Testis (tissue), 2 donors: ENCODE data around the gene NBEA.

Experiments
- POLR2A ChIP-seq: fragments of 450-650 bp; IDR thresholded peaks from one replicate; pipeline ENCODE4 v1.6.1; 2017; ENCODE audit warnings: antibody characterized with exemption, mild to moderate bottlenecking, moderate library complexity
- TF ChIP-seq, protein P1 (sequence below), 3 experiments: fragments of 450-650 bp in 2 of 3; fragments of 200-600 bp in 1 of 3; sonication (generic) in 1 of 3; IDR thresholded peaks; one replicate each; pipeline ENCODE4 v1.5.1; 2016 to 2019; ENCODE audit warnings: antibody characterized with exemption in 3 of 3, mild to moderate bottlenecking in 2 of 3, moderate library complexity in 1 of 3

DNA sequence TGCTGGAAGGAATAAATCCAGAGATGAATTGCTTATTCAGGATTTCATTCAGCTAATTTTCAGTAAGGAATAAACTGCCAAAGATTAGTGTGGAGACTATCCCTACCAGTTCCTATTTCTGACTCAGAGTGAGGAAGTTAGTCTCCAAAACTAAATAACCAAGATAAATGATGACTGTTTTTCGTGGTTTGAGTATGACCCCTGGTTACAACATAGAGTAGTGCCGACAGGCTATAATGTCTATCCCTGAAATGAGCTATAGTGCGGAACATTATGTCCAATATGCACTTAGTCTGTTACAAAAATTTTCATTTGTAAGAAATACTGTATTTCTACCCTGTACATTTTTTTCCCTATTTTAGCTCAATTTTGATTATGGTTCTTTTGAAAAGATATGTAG, 51.4 kb downstream of the NBEA start:
- TF ChIP-seq, protein P1, sequence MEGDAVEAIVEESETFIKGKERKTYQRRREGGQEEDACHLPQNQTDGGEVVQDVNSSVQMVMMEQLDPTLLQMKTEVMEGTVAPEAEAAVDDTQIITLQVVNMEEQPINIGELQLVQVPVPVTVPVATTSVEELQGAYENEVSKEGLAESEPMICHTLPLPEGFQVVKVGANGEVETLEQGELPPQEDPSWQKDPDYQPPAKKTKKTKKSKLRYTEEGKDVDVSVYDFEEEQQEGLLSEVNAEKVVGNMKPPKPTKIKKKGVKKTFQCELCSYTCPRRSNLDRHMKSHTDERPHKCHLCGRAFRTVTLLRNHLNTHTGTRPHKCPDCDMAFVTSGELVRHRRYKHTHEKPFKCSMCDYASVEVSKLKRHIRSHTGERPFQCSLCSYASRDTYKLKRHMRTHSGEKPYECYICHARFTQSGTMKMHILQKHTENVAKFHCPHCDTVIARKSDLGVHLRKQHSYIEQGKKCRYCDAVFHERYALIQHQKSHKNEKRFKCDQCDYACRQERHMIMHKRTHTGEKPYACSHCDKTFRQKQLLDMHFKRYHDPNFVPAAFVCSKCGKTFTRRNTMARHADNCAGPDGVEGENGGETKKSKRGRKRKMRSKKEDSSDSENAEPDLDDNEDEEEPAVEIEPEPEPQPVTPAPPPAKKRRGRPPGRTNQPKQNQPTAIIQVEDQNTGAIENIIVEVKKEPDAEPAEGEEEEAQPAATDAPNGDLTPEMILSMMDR (IDR thresholded peaks at IDR 0.05) = no peak
- no peak for TF ChIP-seq POLR2A
